Fibroblast of lung (primary cell): ENCODE results near the gene MYBPC1. TPM values are rescaled to one million over a fixed set of nuclear protein-coding genes. Genes with fewer than 3 reads are reported as not detected.
"Not testable (repeated sequence)": the region's sequence is repeated elsewhere in the genome, so short reads cannot be mapped to it uniquely, and the experiment has no call there.

Experiments used
- DNase-seq, 2 donors: peaks; one replicate each; pipeline versions ENCODE4 v3.0.0 to v3.0.0-alpha.2; 2010; ENCODE audit warnings: low read depth in 2 of 2
- H2AFZ ChIP-seq: 2 replicates; pipeline ENCODE4 v1.5.1; 2012; ENCODE audit warnings: low read length, control low read depth, inconsistent platforms
- H3K27ac ChIP-seq: 2 replicates; pipeline ENCODE4 v1.5.1; 2011; ENCODE audit warnings: low read length, control low read depth; ENCODE audit not compliant: insufficient read depth
- H3K27me3 ChIP-seq: 2 replicates; pipeline ENCODE4 v1.5.1; 2011; ENCODE audit warnings: mild to moderate bottlenecking, low read length; ENCODE audit not compliant: control insufficient read depth, insufficient read depth
- H3K36me3 ChIP-seq: 2 replicates; pipeline ENCODE4 v1.5.1; 2011; ENCODE audit warnings: low read length; ENCODE audit not compliant: control insufficient read depth, insufficient read depth
- H3K4me1 ChIP-seq: 2 replicates; pipeline ENCODE4 v1.5.1; 2011; ENCODE audit warnings: low read length; ENCODE audit not compliant: control insufficient read depth, insufficient read depth; ENCODE audit errors: extremely low read depth
- H3K4me2 ChIP-seq: 2 replicates; pipeline ENCODE4 v1.5.1; 2011; ENCODE audit warnings: low read length, control low read depth; ENCODE audit not compliant: insufficient read depth; ENCODE audit errors: extremely low read depth
- H3K4me3 ChIP-seq, 4 experiments: fragments of 200-600 bp in 1 of 4; sonication (generic) in 1 of 4; replicated peaks in 1 of 4; 2 replicates each; pipeline ENCODE4 v1.5.1; 2011 to 2016; ENCODE audit warnings: low read length in 4 of 4, low read depth in 3 of 4, mild to moderate bottlenecking in 3 of 4, control low read depth in 2 of 4, inconsistent platforms in 1 of 4, mixed read lengths in 1 of 4; ENCODE audit not compliant: insufficient read depth in 1 of 4; ENCODE audit errors: control extremely low read depth in 1 of 4
- H3K79me2 ChIP-seq: 2 replicates; pipeline ENCODE4 v1.5.1; 2012; ENCODE audit warnings: mild to moderate bottlenecking, low read length, inconsistent platforms; ENCODE audit not compliant: control insufficient read depth, insufficient read depth
- H3K9ac ChIP-seq: 2 replicates; pipeline ENCODE4 v1.5.1; 2011; ENCODE audit warnings: mild to moderate bottlenecking, low read length, control low read depth; ENCODE audit not compliant: insufficient read depth
- H3K9me3 ChIP-seq: 2 replicates; pipeline ENCODE4 v1.5.1; 2012; ENCODE audit warnings: low read depth, low read length; ENCODE audit not compliant: control insufficient read depth, insufficient read depth
- H4K20me1 ChIP-seq: 2 replicates; pipeline ENCODE4 v1.5.1; 2011; ENCODE audit warnings: low read length; ENCODE audit not compliant: control insufficient read depth, insufficient read depth; ENCODE audit errors: extremely low read depth
- EZH2 ChIP-seq: IDR thresholded peaks from 2 replicates; pipeline ENCODE4 v1.5.1; 2012; ENCODE audit warnings: low read length, control low read depth, mild to moderate bottlenecking; ENCODE audit errors: missing control alignments
- polyA plus RNA-seq, 2 donors: library from polyadenylated mRNA; depleted of rRNA in 1 of 2; stranded (reverse) in 1 of 2; unstranded in 1 of 2; fragments of >200 nt; gene quantifications; 2 replicates each; pipeline ENCODE4 v1.2.1, GENCODE V29; 2011 to 2012; ENCODE audit warnings: missing spikeins in 1 of 2
- total RNA-seq: library from RNA; depleted of rRNA; stranded (reverse); fragments of >200 nt; gene quantifications from 2 replicates; pipeline ENCODE4 v1.2.1, GENCODE V29; 2014
- TF ChIP-seq, protein P1 (sequence below), 2 donors: IDR thresholded peaks in 1 of 2; conservative IDR thresholded peaks in 1 of 2; 1 replicate in 1 of 2; 2 replicates in 1 of 2; pipeline ENCODE4 v1.5.1; 2011 to 2012; ENCODE audit warnings: low read length in 2 of 2, control low read depth in 1 of 2, inconsistent platforms in 1 of 2, low read depth in 1 of 2, mild to moderate bottlenecking in 1 of 2

Gene MYBPC1
- total and polyA plus RNA-seq, 2 donors (not counting 1 experiment from before 2014, with no cell fraction given), result not detected

DNA sequence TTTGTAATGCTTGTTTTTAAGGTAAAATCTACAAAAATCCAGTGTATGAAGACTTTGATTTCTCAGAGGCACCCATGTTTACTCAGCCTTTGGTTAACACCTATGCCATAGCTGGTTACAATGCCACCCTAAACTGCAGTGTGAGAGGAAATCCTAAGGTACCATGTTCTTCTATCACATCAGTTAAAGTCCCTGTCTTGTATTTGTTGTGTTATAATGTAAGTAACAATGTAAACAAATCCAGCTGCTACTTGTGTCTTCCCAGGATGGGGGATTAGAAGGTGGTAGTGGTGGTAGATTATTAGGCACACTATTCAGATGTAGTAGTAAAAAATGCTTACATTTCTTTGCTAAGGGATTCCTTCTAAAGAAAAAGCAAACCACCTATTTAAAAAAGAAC lies 83.3 kb downstream of the MYBPC1 start:
- Histone ChIP-seq H3K9me3 (no peaks in the 10 kb centered on the region), H3K4me1 (no peaks in the 10 kb centered on the region), H3K9ac (no peak overlapping the region), H3K27ac (no peak overlapping the region), H3K36me3 (no peaks in the 10 kb centered on the region), H3K4me2 (no peak overlapping the region), H3K4me3 (no peak overlapping the region), H4K20me1 (no peaks in the 10 kb centered on the region), H3K79me2 (no peaks in the 10 kb centered on the region), H3K27me3 (no peaks in the 10 kb centered on the region), H2AFZ (no peak overlapping the region)
- no peak for DNase-seq
- TF ChIP-seq, protein P1, sequence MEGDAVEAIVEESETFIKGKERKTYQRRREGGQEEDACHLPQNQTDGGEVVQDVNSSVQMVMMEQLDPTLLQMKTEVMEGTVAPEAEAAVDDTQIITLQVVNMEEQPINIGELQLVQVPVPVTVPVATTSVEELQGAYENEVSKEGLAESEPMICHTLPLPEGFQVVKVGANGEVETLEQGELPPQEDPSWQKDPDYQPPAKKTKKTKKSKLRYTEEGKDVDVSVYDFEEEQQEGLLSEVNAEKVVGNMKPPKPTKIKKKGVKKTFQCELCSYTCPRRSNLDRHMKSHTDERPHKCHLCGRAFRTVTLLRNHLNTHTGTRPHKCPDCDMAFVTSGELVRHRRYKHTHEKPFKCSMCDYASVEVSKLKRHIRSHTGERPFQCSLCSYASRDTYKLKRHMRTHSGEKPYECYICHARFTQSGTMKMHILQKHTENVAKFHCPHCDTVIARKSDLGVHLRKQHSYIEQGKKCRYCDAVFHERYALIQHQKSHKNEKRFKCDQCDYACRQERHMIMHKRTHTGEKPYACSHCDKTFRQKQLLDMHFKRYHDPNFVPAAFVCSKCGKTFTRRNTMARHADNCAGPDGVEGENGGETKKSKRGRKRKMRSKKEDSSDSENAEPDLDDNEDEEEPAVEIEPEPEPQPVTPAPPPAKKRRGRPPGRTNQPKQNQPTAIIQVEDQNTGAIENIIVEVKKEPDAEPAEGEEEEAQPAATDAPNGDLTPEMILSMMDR (conservative IDR thresholded peaks at IDR 0.05 in 1 of 2, IDR thresholded peaks at IDR 0.05 in 1 of 2; ENCODE audit: low read depth in 1 of 2, low read length in 2 of 2), result no peak
- no peak for TF ChIP-seq EZH2

DNA sequence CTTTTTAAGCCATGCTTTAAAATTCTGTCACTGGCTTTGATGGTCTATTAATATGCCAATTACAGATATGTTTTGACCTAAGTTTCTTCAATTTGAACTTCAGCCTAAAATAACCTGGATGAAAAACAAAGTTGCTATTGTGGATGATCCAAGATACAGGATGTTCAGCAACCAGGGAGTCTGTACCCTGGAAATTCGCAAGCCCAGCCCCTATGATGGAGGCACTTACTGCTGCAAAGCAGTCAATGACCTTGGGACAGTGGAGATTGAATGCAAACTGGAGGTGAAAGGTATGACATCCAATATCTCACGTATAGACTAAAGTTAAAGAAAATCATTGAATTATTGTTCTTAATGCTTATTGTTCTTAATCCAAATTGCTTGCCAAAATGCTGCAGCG lies 85.5 kb downstream of the MYBPC1 start:
- H3K27ac ChIP-seq, result no peak overlapping the region
- no peaks in the 10 kb centered on the region for H4K20me1 ChIP-seq
- no peak overlapping the region for H3K9ac ChIP-seq
- H3K4me3 ChIP-seq, result no peak overlapping the region
- no peak overlapping the region for H3K4me2 ChIP-seq
- no peak for DNase-seq
- H3K9me3 ChIP-seq, result no peaks in the 10 kb centered on the region
- H3K36me3 ChIP-seq, result no peaks in the 10 kb centered on the region
- H3K4me1 ChIP-seq, result no peaks in the 10 kb centered on the region
- TF ChIP-seq EZH2, result no peak
- TF ChIP-seq, protein P1 (conservative IDR thresholded peaks at IDR 0.05 in 1 of 2, IDR thresholded peaks at IDR 0.05 in 1 of 2; ENCODE audit: low read depth in 1 of 2, low read length in 2 of 2), result no peak
- H3K79me2 ChIP-seq, result no peaks in the 10 kb centered on the region
- H2AFZ ChIP-seq, result no peak overlapping the region
- H3K27me3 ChIP-seq, result no peaks in the 10 kb centered on the region

DNA sequence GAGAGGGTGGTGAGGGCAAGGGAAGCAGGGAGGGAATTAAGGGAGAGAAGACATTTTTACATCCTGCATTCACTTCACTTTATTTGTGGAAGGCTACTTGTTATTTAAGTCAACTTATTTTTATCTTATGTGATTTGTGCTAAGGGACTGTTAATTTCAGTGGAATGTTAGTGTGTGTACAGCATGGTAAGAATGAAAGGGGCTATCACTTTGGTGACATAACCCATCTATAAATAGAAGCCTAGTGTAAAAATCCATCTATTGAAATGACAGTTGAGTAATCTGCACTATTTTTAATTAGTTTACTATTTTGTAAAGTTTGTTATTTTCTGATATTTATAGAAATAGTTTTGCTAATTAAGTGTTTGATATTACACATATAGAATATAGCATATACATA lies 85.9 kb downstream of the MYBPC1 start:
- Histone ChIP-seq H3K4me2 (no peak overlapping the region), H3K79me2 (no peaks in the 10 kb centered on the region), H3K9ac (no peak overlapping the region), H3K36me3 (no peaks in the 10 kb centered on the region), H3K27ac (no peak overlapping the region), H3K4me3 (no peak overlapping the region), H3K27me3 (no peaks in the 10 kb centered on the region), H2AFZ (no peak overlapping the region), H4K20me1 (no peaks in the 10 kb centered on the region), H3K4me1 (no peaks in the 10 kb centered on the region), H3K9me3 (no peaks in the 10 kb centered on the region)
- TF ChIP-seq, protein P1 (conservative IDR thresholded peaks at IDR 0.05 in 1 of 2, IDR thresholded peaks at IDR 0.05 in 1 of 2; ENCODE audit: low read depth in 1 of 2, low read length in 2 of 2), result no peak
- no peak for TF ChIP-seq EZH2
- no peak for DNase-seq

DNA sequence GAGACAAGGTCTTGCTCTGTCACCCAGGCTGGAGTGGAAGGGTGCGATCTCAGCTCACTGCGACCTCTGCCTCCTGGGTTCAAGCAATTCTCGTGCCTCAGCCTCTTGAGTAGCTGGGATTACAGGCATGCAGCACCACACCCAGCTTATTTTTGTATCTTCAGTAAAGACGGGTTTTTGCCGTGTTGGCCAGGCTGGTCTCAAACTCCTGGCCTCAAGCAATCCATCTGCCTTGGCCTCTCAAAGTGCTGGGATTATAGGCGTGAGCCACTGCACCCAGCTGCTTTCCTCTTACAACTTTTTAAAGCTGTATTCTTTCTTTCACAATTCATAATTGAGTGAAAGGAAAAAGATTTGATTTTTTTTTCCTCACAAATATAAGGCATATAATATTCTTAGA lies 86.9 kb downstream of the MYBPC1 start:
- H3K9me3 ChIP-seq, DNase-seq, H3K27me3 ChIP-seq, H3K4me2 ChIP-seq, H2AFZ ChIP-seq, H3K4me3 ChIP-seq, H4K20me1 ChIP-seq, H3K27ac ChIP-seq, H3K9ac ChIP-seq, H3K36me3 ChIP-seq, H3K79me2 ChIP-seq, H3K4me1 ChIP-seq: not testable (repeated sequence)
